HG03520 (cell line): ENCODE data around the gene RNF186.
"Not testable (repeated sequence)": the region's sequence is repeated elsewhere in the genome, so short reads cannot be mapped to it uniquely, and the experiment has no call there.

Source experiments
- ATAC-seq: cut with Tn5 transposase; IDR thresholded peaks from one replicate; pipeline ENCODE4 v1.9.1; 2021; ENCODE audit warnings: mild to moderate bottlenecking, moderate library complexity; ENCODE audit not compliant: unreplicated experiment

Gene RNF186

DNA sequence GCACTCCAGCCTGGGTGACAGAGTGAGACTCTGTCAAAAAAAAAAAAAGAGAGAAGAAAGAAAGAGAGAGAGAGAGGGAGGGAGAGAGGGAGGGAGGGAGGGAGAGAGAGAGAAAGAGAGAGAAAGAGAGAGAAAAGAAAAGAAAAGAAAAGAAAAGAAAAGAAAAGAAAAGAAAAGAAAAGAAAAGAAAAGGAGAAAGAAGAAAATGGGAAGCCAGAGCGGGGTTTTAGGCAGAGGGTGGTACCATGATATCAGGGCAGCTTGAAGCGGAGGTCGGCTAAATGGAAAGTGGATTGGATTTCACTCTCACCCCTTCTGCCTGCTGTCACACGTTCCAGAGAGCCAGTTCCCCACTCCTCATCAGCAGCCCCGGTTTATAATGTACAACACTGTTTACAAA is 17.3 kb downstream of the RNF186 start:
- no peak for ATAC-seq

DNA sequence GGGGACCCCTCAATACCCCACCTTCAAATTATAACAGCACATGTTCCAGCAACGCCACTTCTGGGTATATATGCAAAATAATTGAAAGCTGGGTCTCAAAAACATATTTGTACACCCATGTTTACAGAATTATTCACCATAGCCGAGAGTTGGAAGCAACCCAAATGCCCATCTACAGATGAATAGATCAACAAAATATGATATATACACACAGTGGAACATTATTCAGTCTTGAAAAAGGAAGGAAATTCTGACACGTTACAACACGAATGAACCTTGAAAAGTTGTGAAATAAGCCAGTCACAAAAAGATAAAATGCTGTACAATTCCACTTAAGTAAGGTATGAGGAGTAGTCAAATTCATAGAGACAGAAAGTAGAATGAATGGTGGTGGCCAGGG is 20.5 kb downstream of the RNF186 start:
- no peak for ATAC-seq

- no peak for ATAC-seq
Measured at GRCh38 chr1:19793360-19794046, 21.6 kb downstream of the RNF186 start.

- no peak for ATAC-seq
Measured at GRCh38 chr1:19792237-19793002, 22.7 kb downstream of the RNF186 start.

- ATAC-seq: not testable (repeated sequence)
Measured at GRCh38 chr1:19790061-19790975, 24.8 kb downstream of the RNF186 start.

DNA sequence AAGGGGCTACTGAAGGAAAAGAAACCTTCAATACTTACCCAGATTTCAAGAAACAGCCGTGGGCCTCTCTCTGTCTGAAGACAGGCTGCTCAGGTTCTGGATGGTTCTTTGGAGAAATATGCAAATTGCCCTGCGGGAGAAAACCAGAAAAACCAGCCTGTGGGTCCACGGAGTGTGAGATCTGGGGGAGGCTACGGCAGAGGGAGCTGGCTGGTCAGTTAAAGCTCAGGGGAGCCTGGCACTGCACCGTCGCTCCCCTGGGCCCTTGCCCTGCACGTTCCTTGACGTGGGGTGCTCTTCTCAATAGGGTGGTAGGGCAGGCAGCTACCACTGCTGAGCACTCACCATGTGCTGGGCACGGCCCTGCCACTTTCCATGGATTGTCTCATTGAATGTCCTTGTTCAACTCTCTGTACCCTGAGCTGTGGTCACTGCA is 28.1 kb downstream of the RNF186 start:
- no peak for ATAC-seq

GRCh38 chr1:19785660-19786059 is 29.4 kb downstream of the RNF186 start:
- ATAC-seq: no peak

DNA sequence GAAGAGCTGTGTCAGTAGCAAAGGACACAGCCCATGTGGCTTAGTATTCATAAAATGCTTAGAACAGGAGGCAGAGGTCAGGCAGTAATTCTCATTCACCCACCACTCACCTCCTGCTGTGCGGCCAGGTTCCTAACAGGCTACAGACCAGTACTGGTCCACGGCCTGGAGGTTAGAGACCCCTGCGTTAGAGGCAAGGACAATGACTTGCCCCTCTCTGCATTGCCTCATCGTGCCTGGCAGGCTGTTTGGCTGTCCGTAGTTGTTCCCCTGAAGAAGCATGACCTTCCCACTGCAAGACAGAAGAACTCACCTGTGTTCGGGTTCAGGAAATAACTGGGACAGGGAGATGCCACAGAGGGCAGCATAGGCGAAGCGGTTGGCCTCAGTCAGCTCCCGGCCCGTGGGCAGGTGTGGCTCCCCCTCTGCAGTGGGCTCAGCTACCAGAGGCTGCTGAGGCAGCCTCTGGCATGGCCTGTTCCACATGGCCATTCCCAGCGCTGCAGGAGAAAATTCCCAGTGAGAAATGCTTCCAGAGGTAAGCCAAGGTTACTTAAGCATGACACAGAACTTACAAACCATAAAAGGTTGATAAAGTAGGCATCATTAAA is 34.7 kb downstream of the RNF186 start:
- ATAC-seq: no peak

DNA sequence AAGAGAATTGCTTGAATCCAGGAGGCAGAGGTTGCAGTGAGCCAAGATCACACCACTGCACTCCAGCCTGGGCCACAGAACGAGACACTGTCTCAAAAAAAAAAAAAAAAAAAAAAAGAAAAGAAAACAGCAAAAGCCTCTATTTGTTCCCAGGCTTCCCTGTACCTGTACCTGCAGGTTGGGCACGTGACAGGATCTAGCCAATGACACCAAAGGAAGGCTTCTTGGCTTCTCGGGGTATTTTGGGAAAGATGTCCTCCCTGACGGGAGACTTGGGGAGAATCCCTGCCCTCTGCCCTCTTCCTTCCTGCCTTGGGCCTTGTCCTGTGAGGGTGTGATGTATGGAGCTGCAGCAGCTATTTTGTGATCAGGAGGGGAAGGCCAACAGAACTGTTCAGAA is 38.1 kb downstream of the RNF186 start:
- ATAC-seq: no peak

GRCh38 chr1:19776287-19776686 is 38.8 kb downstream of the RNF186 start:
- ATAC-seq: no peak

- ATAC-seq: no peak
Measured at GRCh38 chr1:19775831-19776230, 39.3 kb downstream of the RNF186 start.

DNA sequence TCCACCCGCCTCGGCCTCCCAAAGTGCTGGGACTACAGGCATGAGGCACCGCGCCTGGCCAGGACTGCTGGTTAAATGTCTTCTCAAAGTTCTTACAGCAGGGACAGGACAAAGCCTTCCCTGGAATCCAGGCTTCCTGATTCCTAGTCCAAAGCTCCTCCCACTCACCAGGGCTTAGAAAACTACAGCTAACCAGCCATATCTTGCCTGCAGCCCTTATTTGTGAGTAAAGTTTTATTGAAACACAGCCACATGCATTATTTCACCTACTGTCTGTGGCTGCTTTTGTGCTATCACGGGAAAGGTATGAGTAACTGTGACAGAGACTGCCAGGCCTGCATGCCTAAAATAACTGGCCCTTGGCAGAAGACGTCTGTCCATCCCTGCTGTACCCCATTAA is 39.8 kb downstream of the RNF186 start:
- no peak for ATAC-seq

DNA sequence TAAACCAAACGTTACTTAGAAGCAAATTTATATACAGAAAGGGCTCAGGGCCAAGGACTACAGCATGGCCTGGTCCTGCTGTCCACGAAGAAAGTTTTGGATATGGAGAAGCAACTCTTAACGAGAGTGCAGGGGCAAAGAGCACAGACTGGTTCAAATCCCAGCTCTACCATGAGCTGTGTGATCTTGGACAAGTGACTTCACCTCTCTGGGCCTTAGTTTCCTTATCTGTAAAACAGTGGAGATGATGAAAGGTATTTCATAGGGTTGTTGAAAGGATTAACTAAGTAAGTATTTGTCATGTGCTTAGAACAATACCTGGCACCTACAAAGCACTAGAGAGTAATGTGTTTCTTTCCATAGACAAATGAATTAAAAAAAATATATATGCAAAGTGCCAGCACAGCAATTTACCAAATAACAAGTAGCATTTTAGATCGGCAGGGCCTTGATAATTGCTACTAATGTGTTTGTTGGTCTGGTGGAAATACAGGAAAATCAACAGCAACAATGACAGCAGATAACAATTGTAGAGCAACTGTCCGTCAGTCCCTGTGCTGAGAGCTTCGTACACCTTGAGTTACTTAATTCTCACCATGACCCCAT is 40.8 kb downstream of the RNF186 start:
- ATAC-seq: no peak

DNA sequence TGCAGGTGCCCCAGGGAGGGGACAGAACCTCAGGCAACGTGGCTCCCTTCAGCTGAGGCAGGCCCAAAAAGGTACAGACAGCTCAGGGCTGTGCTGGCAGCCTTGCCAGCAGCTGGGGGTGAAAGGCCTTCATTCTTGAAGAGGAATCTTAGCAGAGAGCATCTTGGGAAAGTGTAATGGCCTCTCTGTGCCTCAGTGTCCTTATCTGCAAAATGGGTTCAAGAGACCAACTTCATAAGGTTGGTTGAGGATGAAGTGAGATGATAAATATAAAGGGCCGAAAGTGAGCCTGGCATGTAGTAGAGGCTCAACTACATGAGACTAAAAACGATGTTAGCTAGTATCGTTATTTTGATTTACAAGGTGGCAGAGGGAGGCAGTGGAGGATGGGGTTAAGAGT is 41.6 kb downstream of the RNF186 start:
- no peak for ATAC-seq

DNA sequence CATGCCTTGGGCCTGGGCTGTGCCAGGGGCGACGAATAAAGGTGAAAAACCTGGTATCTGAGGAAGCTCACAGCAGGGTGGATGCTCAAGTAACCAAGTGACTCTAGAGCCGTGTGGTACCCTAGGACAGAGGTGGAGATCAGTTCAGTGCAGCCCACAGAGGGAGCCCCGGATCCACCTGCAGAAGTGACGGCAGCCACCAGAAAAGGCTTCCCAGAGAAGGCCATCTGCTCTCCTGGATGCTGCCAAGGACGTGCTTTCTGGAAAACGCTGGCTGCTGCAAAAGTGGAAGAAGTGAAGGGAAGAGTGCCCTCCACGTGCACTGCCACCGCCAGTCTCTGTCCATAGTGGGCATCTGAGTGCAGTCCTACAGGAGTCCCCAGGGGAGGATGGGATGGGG is 43.0 kb downstream of the RNF186 start:
- no peak for ATAC-seq

DNA sequence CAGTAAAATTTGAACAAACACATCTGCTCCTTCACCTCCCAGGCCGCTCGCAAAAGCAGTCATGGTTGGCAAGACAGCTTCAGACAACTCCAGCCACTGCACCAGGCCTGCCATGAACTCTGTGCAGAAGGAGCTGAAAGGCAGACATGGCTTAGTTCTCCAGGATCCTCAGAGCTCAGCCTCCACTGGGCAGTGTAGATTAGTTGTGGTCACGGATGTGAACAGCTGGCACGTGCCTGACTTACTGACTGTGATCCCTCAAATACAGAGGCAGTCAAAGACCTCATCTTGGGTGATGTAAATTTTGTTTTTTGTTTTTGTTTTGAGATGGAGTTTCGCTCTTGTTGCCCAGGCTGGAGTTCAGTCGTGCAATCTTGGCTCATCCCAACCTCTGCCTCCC is 43.7 kb downstream of the RNF186 start:
- no peak for ATAC-seq

DNA sequence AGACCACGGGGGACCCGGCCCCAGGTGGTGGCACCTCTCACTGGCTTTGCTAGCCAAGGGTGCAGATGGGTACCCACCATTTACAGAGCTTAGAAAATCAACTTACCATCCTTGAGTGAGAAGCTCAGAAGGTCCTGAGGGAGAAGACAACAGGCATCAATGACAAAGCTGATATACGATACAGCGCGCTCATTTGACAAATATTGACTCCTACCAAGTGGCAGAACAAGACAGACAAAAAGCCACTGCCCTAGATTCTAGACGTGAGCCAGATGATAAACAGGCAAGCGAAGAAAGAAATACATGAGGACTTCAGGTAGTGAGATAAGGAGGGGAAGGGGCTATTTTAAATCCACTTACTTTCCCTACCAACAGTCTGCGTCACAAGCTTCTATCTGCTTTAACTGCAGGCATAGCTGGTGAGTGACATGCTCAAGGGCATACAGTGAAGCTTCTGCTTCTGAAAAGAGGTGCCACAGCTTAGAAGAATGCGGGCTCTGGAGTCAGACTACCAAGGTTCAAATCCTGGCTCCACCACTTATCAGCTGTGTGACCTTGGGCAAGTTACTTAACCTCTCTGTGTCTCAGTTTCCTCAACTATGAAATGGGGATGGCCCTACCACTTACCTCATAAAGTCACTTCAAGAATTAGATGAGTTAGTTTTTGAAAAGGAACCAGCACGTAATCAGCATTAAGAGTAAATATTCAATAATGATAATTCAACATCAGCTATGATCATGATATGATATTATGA is 44.5 kb downstream of the RNF186 start:
- no peak for ATAC-seq

DNA sequence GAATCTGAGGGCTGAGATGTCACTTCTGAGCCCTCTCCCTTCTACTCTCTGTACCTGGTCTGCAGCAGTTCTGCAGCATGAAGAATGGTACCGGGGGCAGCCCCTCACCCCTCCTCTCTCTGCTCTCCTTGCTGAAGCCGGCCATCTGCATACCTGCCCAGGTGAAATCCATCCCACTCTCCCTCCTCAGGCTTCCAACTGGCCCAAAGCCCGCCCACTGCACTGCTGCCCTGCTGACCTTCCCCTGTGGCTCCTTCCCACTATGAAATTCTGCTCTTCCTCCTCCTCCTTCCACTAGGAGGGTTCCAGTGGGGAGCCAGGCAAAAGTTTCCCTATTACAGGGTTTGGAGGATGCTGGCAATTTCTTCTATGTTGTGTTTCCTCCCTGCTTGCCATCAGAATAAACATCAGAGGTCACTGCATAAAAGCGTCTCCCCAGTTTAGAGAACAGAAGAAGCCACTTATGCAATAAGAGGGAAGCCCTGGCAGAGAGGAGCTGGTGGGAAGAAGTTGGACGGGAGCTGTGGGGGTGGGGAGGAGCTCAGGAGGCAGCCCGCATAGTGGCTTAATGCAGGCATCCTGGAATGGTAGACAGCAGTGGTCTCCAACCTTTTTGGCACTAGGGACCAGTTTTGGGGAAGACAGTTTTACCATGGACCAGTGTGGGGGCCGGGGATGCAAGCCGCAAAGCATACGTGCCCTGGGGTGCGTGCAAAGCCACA is 45.7 kb downstream of the RNF186 start:
- ATAC-seq: no peak
